Measurements from ENCODE around the gene NOXO1.
"Not testable (repeated sequence)": the region's sequence is repeated elsewhere in the genome, so short reads cannot be mapped to it uniquely, and the experiment has no call there.

NOXO1 gene

DNA sequence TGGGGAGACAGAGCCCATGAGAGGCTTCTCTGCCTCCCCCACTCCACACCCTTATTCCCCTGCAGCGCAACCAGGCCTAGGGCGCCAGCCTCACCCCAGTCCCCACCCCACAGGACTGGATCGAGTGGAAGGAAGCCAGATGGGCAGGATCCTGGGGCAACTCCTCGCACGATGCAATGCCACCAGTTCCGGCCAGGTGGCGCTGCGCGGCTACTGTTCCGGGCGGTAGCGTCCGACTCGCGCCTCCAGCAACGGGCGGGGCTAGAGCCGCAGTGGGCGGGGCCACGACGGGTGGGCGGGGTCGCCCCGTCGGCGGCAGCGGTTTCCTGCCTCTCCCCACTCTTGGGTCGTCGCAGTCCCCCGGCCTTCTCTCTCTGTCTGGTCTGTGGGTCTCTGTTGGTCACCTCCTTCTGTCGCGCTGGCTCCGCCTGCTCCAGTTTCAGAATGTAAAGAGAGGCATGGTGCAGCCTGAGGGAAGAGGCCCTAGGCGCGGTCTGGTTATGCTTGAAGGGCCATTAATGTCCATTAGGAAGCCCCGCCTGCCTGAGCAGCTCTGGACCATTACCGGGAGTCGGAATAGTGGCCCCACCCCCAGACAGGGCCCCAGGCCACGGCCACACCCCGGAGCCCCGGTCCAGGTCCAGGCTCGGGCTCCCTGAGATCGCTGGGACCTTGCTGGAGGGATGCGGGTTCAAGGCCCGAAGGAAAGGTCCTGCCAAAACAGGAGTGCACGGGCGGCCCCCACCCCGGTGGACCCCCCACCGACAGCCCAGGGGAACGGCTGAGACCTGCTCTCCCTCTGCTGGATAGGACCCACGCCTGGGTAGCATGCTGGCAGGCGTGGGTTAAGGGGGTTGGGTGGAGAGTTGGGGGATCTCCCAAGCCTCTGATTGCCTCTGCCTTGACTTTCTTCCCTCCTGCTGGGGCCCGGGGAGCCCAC, 42.1 kb upstream of the NOXO1 start:
- H3K9me3 ChIP-seq (ENCODE audit: insufficient read depth, low read depth, low read length), result no peaks in the 10 kb centered on the region
- H3K9ac ChIP-seq (ENCODE audit: low read depth, low read length), result peak overlapping the region; percentile 62; the same call in 1 of the 2 replicates
- no peak overlapping the region for H3K27ac ChIP-seq (ENCODE audit: low read length)
- H3K27me3 ChIP-seq (ENCODE audit: insufficient read depth, low read length), result peaks cover 83% of the 10 kb centered on the region
- no peaks in the 10 kb centered on the region; the same call in 1 of the 2 replicates for H3K4me1 ChIP-seq (ENCODE audit: insufficient read depth, low read length)
- H3K36me3 ChIP-seq (ENCODE audit: insufficient read depth, low read depth, low read length), result no peaks in the 10 kb centered on the region
- peak overlapping the region; percentile 68 for H3K4me3 ChIP-seq (ENCODE audit: low read length)

DNA sequence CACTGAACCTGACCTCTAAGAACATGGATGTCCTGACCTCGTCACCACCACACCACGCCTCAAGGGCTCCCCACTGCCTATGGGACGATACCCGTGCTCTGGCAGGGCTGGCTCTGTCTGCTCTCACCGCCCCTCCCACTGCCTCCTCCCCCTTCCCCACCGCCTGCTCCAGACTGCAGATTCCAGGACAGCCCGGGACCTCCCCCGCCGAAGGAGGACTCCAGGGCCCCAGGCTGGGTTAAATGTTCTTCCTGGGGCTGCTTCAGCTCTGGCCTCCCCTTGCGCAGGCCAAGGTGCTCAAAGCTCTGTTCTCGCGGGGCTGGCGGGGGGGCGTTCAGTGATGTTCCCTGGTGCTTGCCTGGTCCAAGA, 41.4 kb upstream of the NOXO1 start:
- H3K27ac ChIP-seq (ENCODE audit: low read length), result no peak overlapping the region
- H3K9ac ChIP-seq (ENCODE audit: low read depth, low read length), result peak overlapping the region; percentile 62; the same call in 1 of the 2 replicates
- H3K9me3 ChIP-seq (ENCODE audit: insufficient read depth, low read depth, low read length), result no peaks in the 10 kb centered on the region
- H3K4me3 ChIP-seq (ENCODE audit: low read length), result peak overlapping the region; percentile 68
- H3K27me3 ChIP-seq (ENCODE audit: insufficient read depth, low read length), result peaks cover 82% of the 10 kb centered on the region
- no peaks in the 10 kb centered on the region; the same call in 1 of the 2 replicates for H3K4me1 ChIP-seq (ENCODE audit: insufficient read depth, low read length)
- no peaks in the 10 kb centered on the region for H3K36me3 ChIP-seq (ENCODE audit: insufficient read depth, low read depth, low read length)

DNA sequence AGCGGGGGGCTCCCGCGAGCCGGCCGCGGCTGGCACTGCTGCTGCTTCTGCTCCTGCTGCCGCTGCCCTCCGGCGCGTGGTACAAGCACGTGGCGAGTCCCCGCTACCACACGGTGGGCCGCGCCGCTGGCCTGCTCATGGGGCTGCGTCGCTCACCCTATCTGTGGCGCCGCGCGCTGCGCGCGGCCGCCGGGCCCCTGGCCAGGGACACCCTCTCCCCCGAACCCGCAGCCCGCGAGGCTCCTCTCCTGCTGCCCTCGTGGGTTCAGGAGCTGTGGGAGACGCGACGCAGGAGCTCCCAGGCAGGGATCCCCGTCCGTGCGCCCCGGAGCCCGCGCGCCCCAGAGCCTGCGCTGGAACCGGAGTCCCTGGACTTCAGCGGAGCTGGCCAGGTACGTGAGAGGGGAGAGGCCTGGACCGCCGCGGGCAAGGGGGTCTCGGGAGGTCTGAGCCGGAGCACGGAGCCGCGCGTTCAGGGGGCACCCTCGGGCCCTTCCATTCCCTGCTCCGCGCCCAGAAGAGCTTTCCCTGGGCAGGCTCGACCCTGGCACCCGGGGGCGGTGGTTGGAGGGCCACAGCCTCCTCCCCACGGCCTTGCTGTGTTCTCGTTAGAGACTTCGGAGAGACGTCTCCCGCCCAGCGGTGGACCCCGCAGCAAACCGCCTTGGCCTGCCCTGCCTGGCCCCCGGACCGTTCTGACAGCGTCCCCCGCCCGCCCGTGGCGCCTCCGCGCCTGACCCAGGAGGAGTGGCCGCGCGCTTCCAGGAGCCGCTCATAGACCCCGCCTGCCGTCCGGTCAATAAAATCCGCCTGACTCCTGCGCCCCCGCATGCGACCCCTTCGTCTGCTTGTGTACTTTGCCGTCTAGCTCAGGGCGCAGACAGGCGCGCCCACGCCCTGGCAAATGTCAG, 38.9 kb upstream of the NOXO1 start:
- no peak overlapping the region for H3K9ac ChIP-seq (ENCODE audit: low read depth, low read length)
- peak overlapping the region; percentile 50; the same call in 1 of the 2 replicates for H3K4me3 ChIP-seq (ENCODE audit: low read length)
- H3K36me3 ChIP-seq (ENCODE audit: insufficient read depth, low read depth, low read length), result no peaks in the 10 kb centered on the region
- H3K27ac ChIP-seq (ENCODE audit: low read length), result no peak overlapping the region
- no peaks in the 10 kb centered on the region for H3K9me3 ChIP-seq (ENCODE audit: insufficient read depth, low read depth, low read length)
- no peaks in the 10 kb centered on the region; the same call in 1 of the 2 replicates for H3K4me1 ChIP-seq (ENCODE audit: insufficient read depth, low read length)
- peaks cover 70% of the 10 kb centered on the region for H3K27me3 ChIP-seq (ENCODE audit: insufficient read depth, low read length)

DNA sequence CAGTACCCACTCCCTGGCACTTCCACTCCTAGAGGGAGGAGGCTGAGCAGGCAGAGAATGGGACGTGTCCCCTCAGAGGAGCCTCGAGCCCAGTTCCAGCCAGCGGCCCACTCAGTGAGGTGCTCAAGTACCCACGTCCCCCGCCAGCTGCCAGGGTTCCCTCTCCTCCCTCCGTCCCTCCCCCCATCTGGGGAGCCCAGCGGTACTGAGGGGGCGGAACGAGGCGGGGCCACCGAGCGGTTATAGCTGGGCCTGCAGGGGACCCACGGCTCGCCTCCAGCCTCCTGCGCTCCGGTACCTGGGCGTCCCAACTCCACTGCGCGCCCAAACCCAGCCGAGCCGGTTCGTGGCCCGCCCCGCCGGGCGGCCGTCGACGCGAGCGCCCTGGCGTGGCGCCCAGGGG, 38.2 kb upstream of the NOXO1 start, which contains the start of gene NPW:
Gene NPW (plus strand): TSS at position 268 of the 403 bp plus-strand sequence.
- H3K36me3 ChIP-seq (ENCODE audit: insufficient read depth, low read depth, low read length), result no peaks in the 10 kb centered on the region
- peaks cover 66% of the 10 kb centered on the region for H3K27me3 ChIP-seq (ENCODE audit: insufficient read depth, low read length)
- no peak within 1 kb of the TSS for H3K9ac ChIP-seq (ENCODE audit: low read depth, low read length)
- no peak within 1 kb of the TSS for H3K27ac ChIP-seq (ENCODE audit: low read length)
- H3K9me3 ChIP-seq (ENCODE audit: insufficient read depth, low read depth, low read length), result no peaks in the 10 kb centered on the region
- peak within 1 kb of the TSS; percentile 50; the same call in 1 of the 2 replicates for H3K4me3 ChIP-seq (ENCODE audit: low read length)
- no peaks in the 10 kb centered on the region; the same call in 1 of the 2 replicates for H3K4me1 ChIP-seq (ENCODE audit: insufficient read depth, low read length)

DNA sequence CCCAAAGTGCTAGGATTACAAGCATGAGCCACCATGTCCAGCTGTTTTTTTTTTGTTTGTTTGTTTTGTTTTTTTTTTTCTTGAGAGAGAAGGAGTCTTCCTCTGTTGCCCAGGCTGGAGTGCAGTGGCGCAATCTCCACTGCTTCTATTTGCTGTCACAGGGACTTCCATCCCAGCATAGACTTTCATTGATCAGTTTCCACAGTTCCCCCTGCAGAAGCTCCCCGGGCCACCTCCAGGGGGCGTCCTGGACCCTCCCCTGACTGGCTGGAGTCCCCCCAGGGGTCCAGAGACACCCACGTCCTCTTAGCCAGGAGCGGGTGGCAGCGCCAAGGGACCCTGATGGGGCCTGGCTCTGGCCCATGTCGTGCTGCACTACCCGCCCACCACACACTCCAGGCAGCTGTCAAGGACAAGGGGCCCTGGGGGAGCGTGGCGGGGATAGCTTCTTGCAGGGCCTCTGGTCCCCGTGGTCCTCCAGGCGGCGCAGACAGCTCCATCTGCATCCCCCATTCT, 35.2 kb upstream of the NOXO1 start:
- Histone ChIP-seq H3K9ac (ENCODE audit: low read depth, low read length) (no peak overlapping the region), H3K4me3 (ENCODE audit: low read length) (no peak overlapping the region), H3K9me3 (ENCODE audit: insufficient read depth, low read depth, low read length) (no peaks in the 10 kb centered on the region), H3K27ac (ENCODE audit: low read length) (no peak overlapping the region), H3K27me3 (ENCODE audit: insufficient read depth, low read length) (peaks cover 43% of the 10 kb centered on the region), H3K4me1 (ENCODE audit: insufficient read depth, low read length) (no peaks in the 10 kb centered on the region), H3K36me3 (ENCODE audit: insufficient read depth, low read depth, low read length) (no peaks in the 10 kb centered on the region)

DNA sequence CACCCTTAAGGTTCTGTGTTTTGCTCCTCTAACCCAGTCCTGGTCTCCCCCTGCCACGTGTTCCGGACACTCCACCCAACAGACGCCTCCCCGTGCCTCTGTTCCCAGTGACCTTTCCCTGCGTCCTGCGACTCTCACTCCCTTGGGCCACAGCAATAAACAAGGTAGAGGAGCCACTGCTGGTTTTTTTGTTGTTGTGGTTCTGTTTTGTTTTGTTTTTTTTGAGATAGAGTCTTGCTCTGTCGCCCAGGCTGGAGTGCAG, 34.6 kb upstream of the NOXO1 start:
- no peak overlapping the region for H3K9ac ChIP-seq (ENCODE audit: low read depth, low read length)

DNA sequence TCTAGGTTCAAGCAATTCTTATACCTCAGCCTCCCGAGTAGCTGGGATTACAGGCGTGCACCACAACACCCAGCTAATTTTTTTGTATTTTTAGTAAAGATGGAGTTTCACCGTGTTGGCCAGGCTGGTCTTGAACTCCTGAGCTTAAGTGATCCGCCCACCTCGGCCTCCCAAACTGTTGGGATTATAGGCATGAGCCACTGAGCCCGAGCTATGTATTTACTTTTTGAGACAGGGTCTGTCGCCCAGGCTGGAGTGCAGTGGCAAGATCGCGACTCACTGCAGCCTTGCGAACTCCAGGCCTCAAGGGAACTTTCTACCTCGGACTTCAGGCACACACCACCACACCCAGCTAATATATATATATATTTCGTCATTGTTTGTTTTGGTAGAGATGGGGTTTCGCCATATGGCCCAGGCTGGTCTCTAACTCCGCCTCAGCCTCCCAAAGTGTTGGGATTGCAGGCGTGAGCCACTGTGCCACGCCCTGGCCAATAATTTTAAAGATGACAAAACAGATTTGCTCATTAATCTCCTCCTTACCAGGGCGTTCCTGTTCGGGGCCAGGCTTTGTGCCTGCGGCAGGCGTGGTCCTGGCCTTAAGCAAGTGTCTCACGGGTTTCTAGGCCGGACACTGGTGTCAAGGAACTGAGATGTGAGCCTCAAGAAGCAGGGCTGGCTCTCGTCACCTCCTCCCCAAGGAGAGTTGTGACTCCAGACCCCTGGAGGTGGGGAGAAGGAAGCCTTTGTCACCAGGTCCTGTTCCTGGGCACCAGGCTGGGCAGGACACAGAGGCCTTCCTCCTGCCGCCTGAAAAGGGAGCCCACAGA, 34.1 kb upstream of the NOXO1 start:
- Histone ChIP-seq H3K9ac (ENCODE audit: low read depth, low read length) (no peak overlapping the region), H3K4me1 (ENCODE audit: insufficient read depth, low read length) (peaks cover 2% of the 10 kb centered on the region; the same call in 1 of the 2 replicates), H3K4me3 (ENCODE audit: low read length) (no peak overlapping the region), H3K9me3 (ENCODE audit: insufficient read depth, low read depth, low read length) (no peaks in the 10 kb centered on the region), H3K27me3 (ENCODE audit: insufficient read depth, low read length) (peaks cover 32% of the 10 kb centered on the region), H3K27ac (ENCODE audit: low read length) (no peak overlapping the region), H3K36me3 (ENCODE audit: insufficient read depth, low read depth, low read length) (no peaks in the 10 kb centered on the region)

More for the DNA sequence above, 34.6 kb upstream of the NOXO1 start:
- Histone ChIP-seq H3K4me3 (ENCODE audit: low read length) (no peak overlapping the region), H3K36me3 (ENCODE audit: insufficient read depth, low read depth, low read length) (no peaks in the 10 kb centered on the region), H3K27me3 (ENCODE audit: insufficient read depth, low read length) (peaks cover 37% of the 10 kb centered on the region), H3K9me3 (ENCODE audit: insufficient read depth, low read depth, low read length) (no peaks in the 10 kb centered on the region), H3K4me1 (ENCODE audit: insufficient read depth, low read length) (no peaks in the 10 kb centered on the region), H3K27ac (ENCODE audit: low read length) (no peak overlapping the region)

DNA sequence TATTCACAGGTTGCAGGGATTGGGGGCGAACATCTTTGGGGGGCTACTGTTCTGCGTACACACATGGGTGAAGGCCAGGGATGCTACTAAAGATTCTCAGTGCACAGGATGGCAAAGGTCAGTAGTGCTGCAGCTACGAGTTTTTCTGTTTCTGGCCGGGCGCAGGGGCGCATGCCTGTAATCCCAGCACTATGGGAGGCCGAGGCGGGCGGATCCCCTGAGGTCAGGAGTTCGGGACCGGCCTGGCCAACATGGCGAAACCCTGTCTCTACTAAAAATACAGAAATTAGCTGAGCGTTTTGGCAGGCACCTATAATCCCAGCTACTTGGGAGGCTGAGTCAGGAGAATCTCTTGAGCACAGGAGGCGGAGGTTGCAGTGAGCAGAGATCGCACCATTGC, 32.3 kb upstream of the NOXO1 start:
- no peak overlapping the region for H3K27ac ChIP-seq (ENCODE audit: low read length)
- H3K4me1 ChIP-seq (ENCODE audit: insufficient read depth, low read length), result peaks cover 4% of the 10 kb centered on the region; the same call in 1 of the 2 replicates
- no peak overlapping the region for H3K9ac ChIP-seq (ENCODE audit: low read depth, low read length)

DNA sequence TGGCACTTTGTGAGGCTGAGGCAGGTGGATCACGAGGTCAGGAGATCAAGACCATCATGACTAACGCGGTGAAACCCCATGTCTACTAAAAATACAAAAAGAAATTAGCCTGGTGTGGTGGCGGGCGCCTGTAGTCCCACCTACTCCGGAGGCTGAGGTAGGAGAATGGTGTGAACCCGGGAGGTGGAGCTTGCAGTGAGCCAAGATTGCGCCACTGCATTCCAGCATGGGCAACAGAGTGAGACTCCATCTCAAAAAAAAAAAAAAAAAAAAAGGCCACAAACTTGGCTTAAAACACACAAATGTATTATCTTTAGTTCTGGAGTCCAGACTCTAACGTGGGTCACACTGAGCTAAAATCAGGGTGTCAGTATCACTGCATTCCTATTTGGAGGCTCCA, 30.5 kb upstream of the NOXO1 start:
- not testable (repeated sequence) for H3K9ac ChIP-seq (ENCODE audit: low read depth, low read length); H3K36me3 ChIP-seq (ENCODE audit: insufficient read depth, low read depth, low read length); H3K4me3 ChIP-seq (ENCODE audit: low read length); H3K4me1 ChIP-seq (ENCODE audit: insufficient read depth, low read length); H3K27ac ChIP-seq (ENCODE audit: low read length); H3K27me3 ChIP-seq (ENCODE audit: insufficient read depth, low read length); H3K9me3 ChIP-seq (ENCODE audit: insufficient read depth, low read depth, low read length)

More for the DNA sequence above, 32.3 kb upstream of the NOXO1 start:
- no peaks in the 10 kb centered on the region for H3K9me3 ChIP-seq (ENCODE audit: insufficient read depth, low read depth, low read length)
- H3K36me3 ChIP-seq (ENCODE audit: insufficient read depth, low read depth, low read length), result no peaks in the 10 kb centered on the region
- peaks cover 14% of the 10 kb centered on the region for H3K27me3 ChIP-seq (ENCODE audit: insufficient read depth, low read length)
- no peak overlapping the region for H3K4me3 ChIP-seq (ENCODE audit: low read length)

DNA sequence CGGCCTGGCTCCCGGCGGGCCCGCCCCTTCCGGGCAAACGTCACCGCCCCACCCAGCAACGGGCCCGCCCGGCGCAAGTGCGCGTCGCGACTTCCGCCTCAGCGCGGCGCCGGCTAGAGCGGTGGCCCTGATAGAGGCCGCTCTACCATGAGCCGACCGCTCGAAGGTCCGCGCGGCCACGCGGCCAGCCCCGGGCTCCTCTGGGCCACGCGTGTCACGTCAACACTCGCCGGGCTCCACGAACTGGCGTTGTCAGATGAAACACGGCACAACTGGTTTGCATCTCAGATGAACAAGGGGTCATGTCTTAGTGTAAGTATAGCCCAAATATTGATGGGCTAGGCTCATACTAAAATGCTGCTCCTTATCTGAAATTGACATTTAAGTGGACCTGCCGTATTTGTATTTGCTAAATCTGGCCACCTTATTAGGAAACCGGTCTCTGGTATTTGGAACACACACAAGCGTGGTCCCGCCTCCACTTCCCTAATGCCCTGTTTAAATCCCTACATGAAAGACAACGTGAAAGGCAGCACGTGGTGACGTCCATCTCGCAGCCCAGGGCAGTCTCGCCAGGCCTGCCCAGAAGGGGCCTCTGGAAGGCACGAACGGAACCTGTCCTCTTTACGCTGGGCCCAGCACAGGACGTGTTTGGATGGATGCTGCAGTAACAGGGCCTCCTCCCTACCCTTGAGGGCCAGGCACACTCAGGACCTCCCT, 28.7 kb upstream of the NOXO1 start, which contains the start of gene ZNF598:
Gene ZNF598 (minus strand): TSS at position 31 of the 720 bp plus-strand sequence.
- no peaks in the 10 kb centered on the region for H3K27me3 ChIP-seq (ENCODE audit: insufficient read depth, low read length)
- H3K36me3 ChIP-seq (ENCODE audit: insufficient read depth, low read depth, low read length), result peaks cover 4% of the 10 kb centered on the region; the same call in 1 of the 2 replicates
- H3K27ac ChIP-seq (ENCODE audit: low read length), result peak within 1 kb of the TSS; percentile 41
- H3K9ac ChIP-seq (ENCODE audit: low read depth, low read length), result peak within 1 kb of the TSS; percentile 97
- H3K9me3 ChIP-seq (ENCODE audit: insufficient read depth, low read depth, low read length), result no peaks in the 10 kb centered on the region
- H3K4me1 ChIP-seq (ENCODE audit: insufficient read depth, low read length), result peaks cover 10% of the 10 kb centered on the region
- peak within 1 kb of the TSS; percentile 99 for H3K4me3 ChIP-seq (ENCODE audit: low read length)

Measured in iPS-20b (cell line).